Thymus (tissue), 11 donors: ENCODE results near the gene SARDH. TPM values are rescaled to one million over a fixed set of nuclear protein-coding genes. Genes with fewer than 3 reads are reported as not detected.

Source experiments
- DNase-seq, 9 donors: peaks; one replicate each; pipeline ENCODE4 v3.0.0-alpha.2; 2013; ENCODE audit warnings: low spot score in 9 of 9, low read depth in 6 of 9, missing footprints in 1 of 9
- H3K27ac ChIP-seq, 2 donors: one replicate each; pipeline ENCODE4 v1.5.1; 2013; ENCODE audit warnings: control low read depth in 1 of 2, low read depth in 1 of 2, low read length in 1 of 2, mild to moderate bottlenecking in 1 of 2, moderate library complexity in 1 of 2
- H3K27me3 ChIP-seq, 2 donors: one replicate each; pipeline ENCODE4 v1.5.1; 2013; ENCODE audit warnings: low read length in 1 of 2; ENCODE audit not compliant: control insufficient read depth in 2 of 2, insufficient read depth in 1 of 2
- H3K36me3 ChIP-seq, 2 donors: one replicate each; pipeline ENCODE4 v1.5.1; 2013; ENCODE audit warnings: low read length in 1 of 2, mild to moderate bottlenecking in 1 of 2, moderate library complexity in 1 of 2; ENCODE audit not compliant: control insufficient read depth in 2 of 2, insufficient read depth in 2 of 2
- H3K4me1 ChIP-seq, 2 donors: one replicate each; pipeline ENCODE4 v1.5.1; 2013; ENCODE audit warnings: low read length in 2 of 2; ENCODE audit not compliant: control insufficient read depth in 2 of 2, insufficient read depth in 2 of 2
- H3K4me3 ChIP-seq, 2 donors: one replicate each; pipeline ENCODE4 v1.5.1; 2013; ENCODE audit warnings: low read length in 2 of 2, control low read depth in 1 of 2, mild to moderate bottlenecking in 1 of 2
- H3K9me3 ChIP-seq, 2 donors: one replicate each; pipeline ENCODE4 v1.5.1; 2013; ENCODE audit warnings: low read length in 1 of 2, mild to moderate bottlenecking in 1 of 2; ENCODE audit not compliant: control insufficient read depth in 2 of 2, insufficient read depth in 1 of 2
- WGBS: extraction: QIAGEN DNeasy Blood & Tissue Kit; methylation state at CpG from one replicate; pipeline ENCODE4 v1.1.7; 2013; 5-methylcytosine and 5-hydroxymethylcytosine counted together
- polyA plus RNA-seq: library from polyadenylated mRNA; stranded (reverse); fragments of 200-250 nt; gene quantifications from one replicate; pipeline ENCODE4 v1.2.3, GENCODE V29; 2013
- total RNA-seq: library from RNA; stranded (reverse); fragments of 120-200 nt; gene quantifications from one replicate; pipeline ENCODE4 v1.2.4, GENCODE V29; 2013
- donor health status: healthy.

SARDH gene
- total and polyA plus RNA-seq, 2 donors = 5.4 to 13.1 TPM

- Histone ChIP-seq H3K4me1 (peaks cover 55 to 75% of the 10 kb centered on the region in 2 donors), H3K27ac (peak overlapping the region; percentile 89 to 96), H3K4me3 (peak overlapping the region; percentile 35 to 49), H3K27me3 (peaks cover 2 to 28% of the 10 kb centered on the region in 2 donors), H3K36me3 (no peaks in the 10 kb centered on the region), H3K9me3 (peaks cover 4 to 42% of the 10 kb centered on the region in 2 donors)
- no peak for DNase-seq
- 30% methylated on average over 39 of the region's 39 CpGs for WGBS
Observed at GRCh38 chr9:133702798-133703590, 35.2 kb downstream of the SARDH start.

GRCh38 chr9:133701981-133702797, 36.0 kb downstream of the SARDH start:
- Histone ChIP-seq H3K4me1 (peaks cover 49 to 67% of the 10 kb centered on the region in 2 donors), H3K9me3 (peaks cover 4 to 33% of the 10 kb centered on the region in 2 donors), H3K4me3 (peak overlapping the region; percentile 35 to 49), H3K27me3 (peaks cover 0 to 22% of the 10 kb centered on the region in 2 donors), H3K27ac (peak overlapping the region; percentile 89 to 96), H3K36me3 (no peaks in the 10 kb centered on the region)
- WGBS = 15% methylated on average over 39 of the region's 39 CpGs
- DNase-seq = peak in 6 of 9 donors; percentile 61 to 89 (median 74)

- H3K9me3 ChIP-seq = peaks cover 4 to 33% of the 10 kb centered on the region in 2 donors
- no peaks in the 10 kb centered on the region for H3K36me3 ChIP-seq
- 29% methylated on average over 33 of the region's 33 CpGs for WGBS
- peaks cover 0 to 15% of the 10 kb centered on the region in 2 donors for H3K27me3 ChIP-seq
- peak in 5 of 9 donors; percentile 48 to 84 (median 57) for DNase-seq
- H3K4me1 ChIP-seq = peaks cover 45 to 60% of the 10 kb centered on the region in 2 donors
- peak overlapping the region; percentile 89 to 96 for H3K27ac ChIP-seq
- H3K4me3 ChIP-seq = peak overlapping the region; percentile 14 to 35
Observed at GRCh38 chr9:133701321-133701980, 36.7 kb downstream of the SARDH start.

- 30% methylated on average over 4 of the region's 4 CpGs for WGBS
- peak in 1 of 9 donors; percentile 59 for DNase-seq
- H3K27ac ChIP-seq = peak overlapping the region; percentile 89 to 96
- H3K4me1 ChIP-seq = peaks cover 41 to 58% of the 10 kb centered on the region in 2 donors
- no peaks in the 10 kb centered on the region for H3K36me3 ChIP-seq
- peaks cover 4 to 30% of the 10 kb centered on the region in 2 donors for H3K9me3 ChIP-seq
- peak overlapping the region in 1 of 2 donors; percentile 35 for H3K4me3 ChIP-seq
- peaks cover 0 to 15% of the 10 kb centered on the region in 2 donors for H3K27me3 ChIP-seq
Observed at GRCh38 chr9:133700819-133701320, 37.3 kb downstream of the SARDH start.

GRCh38 chr9:133699546-133699945, 38.6 kb downstream of the SARDH start:
- peaks cover 2 to 20% of the 10 kb centered on the region in 2 donors for H3K9me3 ChIP-seq
- H3K27ac ChIP-seq = peak overlapping the region in 1 of 2 donors; percentile 43
- H3K4me1 ChIP-seq = peaks cover 41 to 52% of the 10 kb centered on the region in 2 donors
- WGBS = 97% methylated on average over 6 of the region's 6 CpGs
- peaks cover 0 to 13% of the 10 kb centered on the region in 2 donors for H3K27me3 ChIP-seq
- H3K36me3 ChIP-seq = peaks cover 0 to 2% of the 10 kb centered on the region in 2 donors
- no peak for DNase-seq
- no peak overlapping the region for H3K4me3 ChIP-seq

- WGBS = 94% methylated on average over 12 of the region's 12 CpGs
- peaks cover 11 to 17% of the 10 kb centered on the region in 2 donors for H3K4me1 ChIP-seq
- H3K36me3 ChIP-seq = peaks cover 5 to 7% of the 10 kb centered on the region in 2 donors
- H3K27me3 ChIP-seq = no peaks in the 10 kb centered on the region
- no peaks in the 10 kb centered on the region for H3K9me3 ChIP-seq
- H3K4me3 ChIP-seq = no peak overlapping the region
- no peak for DNase-seq
- no peak overlapping the region for H3K27ac ChIP-seq
Observed at GRCh38 chr9:133696071-133696472, 42.1 kb downstream of the SARDH start.

GRCh38 chr9:133694686-133695085, 43.5 kb downstream of the SARDH start:
- Histone ChIP-seq H3K9me3 (no peaks in the 10 kb centered on the region), H3K27me3 (no peaks in the 10 kb centered on the region), H3K4me3 (no peak overlapping the region), H3K36me3 (peaks cover 7 to 9% of the 10 kb centered on the region in 2 donors), H3K4me1 (peaks cover under 1 to 4% of the 10 kb centered on the region in 2 donors), H3K27ac (no peak overlapping the region)
- no peak for DNase-seq
- 64% methylated on average over 3 of the region's 3 CpGs for WGBS

GRCh38 chr9:133693703-133694529, 44.2 kb downstream of the SARDH start:
- Histone ChIP-seq H3K4me1 (peaks cover 0 to 2% of the 10 kb centered on the region in 2 donors), H3K27me3 (no peaks in the 10 kb centered on the region), H3K4me3 (no peak overlapping the region), H3K27ac (no peak overlapping the region), H3K36me3 (peaks cover 7 to 9% of the 10 kb centered on the region in 2 donors), H3K9me3 (no peaks in the 10 kb centered on the region)
- no peak for DNase-seq
- WGBS = 95% methylated on average over 32 of the region's 32 CpGs
